Measurements from ENCODE around the gene CALR3. TPM values are rescaled to one million over a fixed set of nuclear protein-coding genes. Genes with fewer than 3 reads are reported as not detected.
"Not testable (repeated sequence)": the region's sequence is repeated elsewhere in the genome, so short reads cannot be mapped to it uniquely, and the experiment has no call there.

Gene CALR3
- total and polyA plus RNA-seq, 2 of the 13 experiments (the other 11 are each of a cell fraction or from before 2014, with no cell fraction given) = not detected

DNA sequence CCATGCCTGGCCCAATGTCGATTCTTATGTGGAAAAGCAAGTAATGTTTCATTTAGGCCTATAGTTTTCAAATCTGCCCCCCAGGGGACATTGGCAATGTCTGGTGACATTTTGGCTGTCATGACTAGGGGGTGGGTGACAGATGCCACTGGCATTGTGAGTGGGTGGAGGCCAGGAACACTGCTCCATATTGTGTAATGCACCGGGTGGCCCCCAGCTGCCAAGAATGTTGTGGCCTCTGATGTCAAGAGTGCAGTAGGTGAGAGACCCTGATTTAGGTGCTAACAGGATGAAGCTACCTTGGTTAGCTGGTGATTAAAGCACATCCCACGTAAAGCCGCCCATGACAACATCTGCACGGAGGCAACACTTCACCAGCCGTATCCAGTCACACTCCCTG lies 11.0 kb upstream of the CALR3 start:
- no peak overlapping the region for H3K27ac ChIP-seq (ENCODE audit: extremely low read length, insufficient read depth, low read length)
- H3K4me3 ChIP-seq (replicated peaks in 1 of 3; ENCODE audit: insufficient read depth in 1 of 3, low read depth in 2 of 3, low read length in 3 of 3) = no peak overlapping the region
- BruUV-seq (replicated peaks) = no TSS peak
- ChIA-PET POLR2A (no interaction called here), CTCF (ENCODE audit: low intra/inter-chr PET ratio, low total read pairs) (no interaction called here)
- H3K4me2 ChIP-seq (ENCODE audit: low read depth, low read length) = no peak overlapping the region
- H3K79me2 ChIP-seq (ENCODE audit: insufficient read depth, low read length) = no peaks in the 10 kb centered on the region
- H3K4me1 ChIP-seq (ENCODE audit: insufficient read depth, low read length) = no peaks in the 10 kb centered on the region
- no peaks in the 10 kb centered on the region for H3K9me3 ChIP-seq (ENCODE audit: low read length)
- WGBS (ENCODE audit: low lambda C conversion rate) = 100% methylated on average over 5 of the region's 6 CpGs
- H3K9ac ChIP-seq (ENCODE audit: insufficient read depth, low read depth, low read length) = no peak overlapping the region
- no peaks in the 10 kb centered on the region for H4K20me1 ChIP-seq (ENCODE audit: insufficient read depth, low read length)
- DNase-seq (ENCODE audit: low spot score) (no peak), ATAC-seq (no peak), FAIRE-seq (no peak)
- TF ChIP-seq ZNF552 (CRISPR knock-in tag; IDR thresholded peaks at IDR 0.05; ENCODE audit: borderline replicate concordance) (no peak), ZFP37 (CRISPR knock-in tag; IDR thresholded peaks at IDR 0.05; ENCODE audit: borderline replicate concordance) (no peak), ZNF792 (CRISPR knock-in tag; IDR thresholded peaks at IDR 0.05) (no peak)
- TF ChIP-seq, protein P1, sequence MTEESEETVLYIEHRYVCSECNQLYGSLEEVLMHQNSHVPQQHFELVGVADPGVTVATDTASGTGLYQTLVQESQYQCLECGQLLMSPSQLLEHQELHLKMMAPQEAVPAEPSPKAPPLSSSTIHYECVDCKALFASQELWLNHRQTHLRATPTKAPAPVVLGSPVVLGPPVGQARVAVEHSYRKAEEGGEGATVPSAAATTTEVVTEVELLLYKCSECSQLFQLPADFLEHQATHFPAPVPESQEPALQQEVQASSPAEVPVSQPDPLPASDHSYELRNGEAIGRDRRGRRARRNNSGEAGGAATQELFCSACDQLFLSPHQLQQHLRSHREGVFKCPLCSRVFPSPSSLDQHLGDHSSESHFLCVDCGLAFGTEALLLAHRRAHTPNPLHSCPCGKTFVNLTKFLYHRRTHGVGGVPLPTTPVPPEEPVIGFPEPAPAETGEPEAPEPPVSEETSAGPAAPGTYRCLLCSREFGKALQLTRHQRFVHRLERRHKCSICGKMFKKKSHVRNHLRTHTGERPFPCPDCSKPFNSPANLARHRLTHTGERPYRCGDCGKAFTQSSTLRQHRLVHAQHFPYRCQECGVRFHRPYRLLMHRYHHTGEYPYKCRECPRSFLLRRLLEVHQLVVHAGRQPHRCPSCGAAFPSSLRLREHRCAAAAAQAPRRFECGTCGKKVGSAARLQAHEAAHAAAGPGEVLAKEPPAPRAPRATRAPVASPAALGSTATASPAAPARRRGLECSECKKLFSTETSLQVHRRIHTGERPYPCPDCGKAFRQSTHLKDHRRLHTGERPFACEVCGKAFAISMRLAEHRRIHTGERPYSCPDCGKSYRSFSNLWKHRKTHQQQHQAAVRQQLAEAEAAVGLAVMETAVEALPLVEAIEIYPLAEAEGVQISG (CRISPR knock-in tag; IDR thresholded peaks at IDR 0.05) = no peak
- TF ChIP-seq, protein P2, sequence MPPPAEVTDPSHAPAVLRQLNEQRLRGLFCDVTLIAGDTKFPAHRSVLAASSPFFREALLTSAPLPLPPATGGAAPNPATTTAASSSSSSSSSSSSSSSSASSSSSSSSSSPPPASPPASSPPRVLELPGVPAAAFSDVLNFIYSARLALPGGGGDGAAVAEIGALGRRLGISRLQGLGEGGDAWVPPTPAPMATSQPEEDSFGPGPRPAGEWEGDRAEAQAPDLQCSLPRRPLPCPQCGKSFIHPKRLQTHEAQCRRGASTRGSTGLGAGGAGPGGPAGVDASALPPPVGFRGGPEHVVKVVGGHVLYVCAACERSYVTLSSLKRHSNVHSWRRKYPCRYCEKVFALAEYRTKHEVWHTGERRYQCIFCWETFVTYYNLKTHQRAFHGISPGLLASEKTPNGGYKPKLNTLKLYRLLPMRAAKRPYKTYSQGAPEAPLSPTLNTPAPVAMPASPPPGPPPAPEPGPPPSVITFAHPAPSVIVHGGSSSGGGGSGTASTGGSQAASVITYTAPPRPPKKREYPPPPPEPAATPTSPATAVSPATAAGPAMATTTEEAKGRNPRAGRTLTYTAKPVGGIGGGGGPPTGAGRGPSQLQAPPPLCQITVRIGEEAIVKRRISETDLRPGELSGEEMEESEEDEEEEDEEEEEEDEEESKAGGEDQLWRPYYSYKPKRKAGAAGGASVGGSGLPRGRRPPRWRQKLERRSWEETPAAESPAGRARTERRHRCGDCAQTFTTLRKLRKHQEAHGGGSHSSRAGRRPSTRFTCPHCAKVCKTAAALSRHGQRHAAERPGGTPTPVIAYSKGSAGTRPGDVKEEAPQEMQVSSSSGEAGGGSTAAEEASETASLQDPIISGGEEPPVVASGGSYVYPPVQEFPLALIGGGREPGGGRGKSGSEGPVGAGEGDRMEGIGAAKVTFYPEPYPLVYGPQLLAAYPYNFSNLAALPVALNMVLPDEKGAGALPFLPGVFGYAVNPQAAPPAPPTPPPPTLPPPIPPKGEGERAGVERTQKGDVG (CRISPR knock-in tag; IDR thresholded peaks at IDR 0.05; ENCODE audit: borderline replicate concordance) = no peak
- TF ChIP-seq, protein P3, sequence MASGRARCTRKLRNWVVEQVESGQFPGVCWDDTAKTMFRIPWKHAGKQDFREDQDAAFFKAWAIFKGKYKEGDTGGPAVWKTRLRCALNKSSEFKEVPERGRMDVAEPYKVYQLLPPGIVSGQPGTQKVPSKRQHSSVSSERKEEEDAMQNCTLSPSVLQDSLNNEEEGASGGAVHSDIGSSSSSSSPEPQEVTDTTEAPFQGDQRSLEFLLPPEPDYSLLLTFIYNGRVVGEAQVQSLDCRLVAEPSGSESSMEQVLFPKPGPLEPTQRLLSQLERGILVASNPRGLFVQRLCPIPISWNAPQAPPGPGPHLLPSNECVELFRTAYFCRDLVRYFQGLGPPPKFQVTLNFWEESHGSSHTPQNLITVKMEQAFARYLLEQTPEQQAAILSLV (CRISPR knock-in tag; IDR thresholded peaks at IDR 0.05; ENCODE audit: borderline replicate concordance) = no peak
- TF ChIP-seq, protein P4, sequence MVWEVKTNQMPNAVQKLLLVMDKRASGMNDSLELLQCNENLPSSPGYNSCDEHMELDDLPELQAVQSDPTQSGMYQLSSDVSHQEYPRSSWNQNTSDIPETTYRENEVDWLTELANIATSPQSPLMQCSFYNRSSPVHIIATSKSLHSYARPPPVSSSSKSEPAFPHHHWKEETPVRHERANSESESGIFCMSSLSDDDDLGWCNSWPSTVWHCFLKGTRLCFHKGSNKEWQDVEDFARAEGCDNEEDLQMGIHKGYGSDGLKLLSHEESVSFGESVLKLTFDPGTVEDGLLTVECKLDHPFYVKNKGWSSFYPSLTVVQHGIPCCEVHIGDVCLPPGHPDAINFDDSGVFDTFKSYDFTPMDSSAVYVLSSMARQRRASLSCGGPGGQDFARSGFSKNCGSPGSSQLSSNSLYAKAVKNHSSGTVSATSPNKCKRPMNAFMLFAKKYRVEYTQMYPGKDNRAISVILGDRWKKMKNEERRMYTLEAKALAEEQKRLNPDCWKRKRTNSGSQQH (CRISPR knock-in tag; IDR thresholded peaks at IDR 0.05; ENCODE audit: low read depth) = no peak
- intact Hi-C loops (cut with micrococcal nuclease; ENCODE audit: unreplicated experiment) (no loop called here), in situ Hi-C loops (cut with HindIII; ENCODE audit: extremely low pct_ligation_motif_present, low pct_unique_long_range_greater_than_20kb) (no loop called here)
- H3K36me3 ChIP-seq (replicated peaks in 1 of 2; ENCODE audit: control insufficient read depth in 1 of 2, insufficient read depth in 2 of 2, low read length in 2 of 2) = peaks cover 5 to 37% of the 10 kb centered on the region in 2 experiments; a peak in 3 of 5 replicates
- no peak overlapping the region for H2AFZ ChIP-seq (ENCODE audit: low read length)
- no peaks in the 10 kb centered on the region for H3K27me3 ChIP-seq (ENCODE audit: control insufficient read depth in 1 of 2, insufficient read depth in 2 of 2, low read length in 2 of 2)

DNA sequence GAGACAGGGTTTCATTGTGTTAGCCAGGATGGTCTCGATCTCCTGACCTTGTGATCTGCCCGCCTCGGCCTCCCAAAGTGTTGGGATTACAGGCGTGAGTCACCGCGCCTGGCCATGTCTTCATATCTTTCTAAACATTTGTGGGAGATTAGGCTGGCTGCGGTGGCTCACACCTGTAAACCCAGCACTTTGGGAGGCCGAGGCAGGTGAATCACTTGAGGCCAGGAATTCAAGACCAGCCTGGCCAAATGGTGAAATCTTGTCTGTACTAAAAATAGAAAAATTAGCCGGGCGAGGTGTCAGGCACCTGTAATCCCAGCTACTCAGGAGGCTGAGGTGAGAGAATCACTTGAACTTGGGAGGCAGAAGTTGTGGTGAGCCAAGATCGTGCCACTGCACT lies 10.2 kb upstream of the CALR3 start:
- H3K36me3 ChIP-seq (replicated peaks in 1 of 2; ENCODE audit: control insufficient read depth in 1 of 2, insufficient read depth in 2 of 2, low read length in 2 of 2) = peaks cover 5 to 38% of the 10 kb centered on the region in 2 experiments; a peak in 3 of 5 replicates
- in situ Hi-C loops (cut with HindIII; ENCODE audit: extremely low pct_ligation_motif_present, low pct_unique_long_range_greater_than_20kb); BruUV-seq (replicated peaks); H3K79me2 ChIP-seq (ENCODE audit: insufficient read depth, low read length); H3K4me1 ChIP-seq (ENCODE audit: insufficient read depth, low read length); intact Hi-C loops (cut with micrococcal nuclease; ENCODE audit: unreplicated experiment); H3K9me3 ChIP-seq (ENCODE audit: low read length); FAIRE-seq; H3K27me3 ChIP-seq (ENCODE audit: control insufficient read depth in 1 of 2, insufficient read depth in 2 of 2, low read length in 2 of 2); H4K20me1 ChIP-seq (ENCODE audit: insufficient read depth, low read length); H3K4me2 ChIP-seq (ENCODE audit: low read depth, low read length); DNase-seq (ENCODE audit: low spot score); ATAC-seq; H3K27ac ChIP-seq (ENCODE audit: extremely low read length, insufficient read depth, low read length); H3K9ac ChIP-seq (ENCODE audit: insufficient read depth, low read depth, low read length); H3K4me3 ChIP-seq (replicated peaks in 1 of 3; ENCODE audit: insufficient read depth in 1 of 3, low read depth in 2 of 3, low read length in 3 of 3); H2AFZ ChIP-seq (ENCODE audit: low read length); CTCF ChIA-PET (ENCODE audit: low intra/inter-chr PET ratio, low total read pairs); POLR2A ChIA-PET: not testable (repeated sequence)
- 94% methylated on average over 11 of the region's 11 CpGs for WGBS (ENCODE audit: low lambda C conversion rate)
